HCT116 (cell line): ENCODE data around the gene SPRR5. TPM values are rescaled to one million over a fixed set of nuclear protein-coding genes. Genes with fewer than 3 reads are reported as not detected.

Experiments
- ATAC-seq: fragments of 200-7000 bp; cut with Tn5 transposase; 2 replicates; pipeline ENCODE4 v1.9.1; 2020; ENCODE audit warnings: mild to moderate bottlenecking, moderate library complexity
- BruUV-seq: library from RNA; stranded (reverse); fragments of 400-500 nt; replicated peaks from 2 replicates; lab custom pipeline; 2021; lab: Mats Ljungman, UMichigan
- CTCF ChIA-PET: fragments of 300-600 bp; sonication (Branson Sonifier 250); formaldehyde crosslinking; loops from one replicate; lab custom pipeline; 2021; ENCODE audit warnings: antibody characterized with exemption; lab: Charles Lee
- POLR2A ChIA-PET: fragments of 300-600, 350-600 bp; sonication (Branson Sonifier 250); formaldehyde crosslinking; loops from one replicate; lab custom pipeline; 2021; ENCODE audit warnings: antibody characterized with exemption; lab: Charles Lee
- RAD21 ChIA-PET, 2 experiments: fragments of 300-600 bp; sonication (Branson Sonifier 250); formaldehyde crosslinking; loops; one replicate each; lab custom pipeline; 2023; ENCODE audit warnings: low total read pairs in 2 of 2; ENCODE audit not compliant: uncharacterized antibody in 2 of 2, unreplicated experiment in 2 of 2, low non-redundant PET in 1 of 2; lab: Charles Lee
- DNase-seq: peaks from one replicate; pipeline ENCODE4 v3.0.0-alpha.2; 2010; ENCODE audit warnings: low read depth, low spot score
- H2AFZ ChIP-seq: fragments of 200-600 bp; shearing (Covaris generic), sonication (generic); 2 replicates; pipeline ENCODE4 v1.6.1; 2017; ENCODE audit warnings: low read depth, mixed run types, mixed read lengths, antibody characterized with exemption, low read length; ENCODE audit not compliant: poor library complexity, severe bottlenecking
- H3K27ac ChIP-seq: 2 replicates; pipeline ENCODE4 v1.5.1; 2012; ENCODE audit warnings: low read depth, low read length
- H3K27me3 ChIP-seq: fragments of 200-600 bp; sonication (generic); 2 replicates; pipeline ENCODE4 v1.6.1; 2016; ENCODE audit warnings: mixed run types, low read length, mixed read lengths; ENCODE audit not compliant: insufficient read depth
- H3K36me3 ChIP-seq, 2 experiments: fragments of 200-500 bp in 1 of 2; fragments of 200-600 bp in 1 of 2; sonication (Bioruptor generic) in 1 of 2; sonication (generic) in 1 of 2; 2 replicates each; pipeline versions ENCODE4 v1.5.1 to v1.6.1; 2014 to 2016; ENCODE audit warnings: low read length in 2 of 2, inconsistent platforms in 1 of 2, mixed read lengths in 1 of 2, mixed run types in 1 of 2; ENCODE audit not compliant: insufficient read depth in 2 of 2, control insufficient read depth in 1 of 2
- H3K4me1 ChIP-seq, 2 experiments: fragments of 200-600 bp in 1 of 2; sonication (generic) in 1 of 2; 2 replicates each; pipeline versions ENCODE4 v1.5.1 to v1.6.1; 2012 to 2017; ENCODE audit warnings: low read length in 2 of 2, inconsistent platforms in 1 of 2, mild to moderate bottlenecking in 1 of 2, mixed read lengths in 1 of 2, mixed run types in 1 of 2, moderate library complexity in 1 of 2; ENCODE audit not compliant: insufficient read depth in 2 of 2, control insufficient read depth in 1 of 2
- H3K4me2 ChIP-seq: fragments of 200-600 bp; sonication (generic); 2 replicates; pipeline ENCODE4 v1.6.1; 2017; ENCODE audit warnings: mixed run types, low read length, mixed read lengths
- H3K4me3 ChIP-seq, 2 experiments: fragments of 200-600 bp in 1 of 2; sonication (generic) in 1 of 2; replicated peaks in 1 of 2; 2 replicates each; pipeline ENCODE4 v1.5.1; 2011 to 2016; ENCODE audit warnings: low read length in 2 of 2, control low read depth in 1 of 2, low read depth in 1 of 2, mild to moderate bottlenecking in 1 of 2, mixed read lengths in 1 of 2, mixed run types in 1 of 2
- H3K79me2 ChIP-seq: fragments of 200-600 bp; sonication (generic); 2 replicates; pipeline ENCODE4 v1.6.1; 2017; ENCODE audit warnings: mild to moderate bottlenecking, mixed run types, low read length, moderate library complexity, mixed read lengths; ENCODE audit not compliant: insufficient read depth
- H3K9ac ChIP-seq: fragments of 200-600 bp; sonication (generic); 2 replicates; pipeline ENCODE4 v1.6.1; 2016; ENCODE audit warnings: low read length, mixed read lengths
- H3K9me2 ChIP-seq: fragments of 200-600 bp; sonication (generic), shearing (Covaris generic); 2 replicates; pipeline ENCODE4 v1.6.1; 2017; ENCODE audit warnings: mixed run types, mild to moderate bottlenecking, moderate library complexity; ENCODE audit not compliant: insufficient read depth
- H3K9me3 ChIP-seq, 2 experiments: fragments of 200-500 bp in 1 of 2; fragments of 200-600 bp in 1 of 2; sonication (Bioruptor generic) in 1 of 2; sonication (generic) in 1 of 2; 2 replicates each; pipeline ENCODE4 v1.6.1; 2014 to 2017; ENCODE audit warnings: low read length in 2 of 2, mixed read lengths in 2 of 2, inconsistent platforms in 1 of 2, low read depth in 1 of 2, mild to moderate bottlenecking in 1 of 2, mixed run types in 1 of 2, moderate library complexity in 1 of 2; ENCODE audit not compliant: control insufficient read depth in 1 of 2, insufficient read depth in 1 of 2
- H4K20me1 ChIP-seq: fragments of 200-600 bp; sonication (generic), shearing (Covaris generic); 2 replicates; pipeline ENCODE4 v1.6.1; 2017; ENCODE audit warnings: mixed run types, mild to moderate bottlenecking, moderate library complexity; ENCODE audit not compliant: insufficient read depth
- CBX3 ChIP-seq: IDR thresholded peaks from 2 replicates; pipeline ENCODE4 v1.6.1; 2012; ENCODE audit warnings: low read depth
- EGR1 ChIP-seq: IDR thresholded peaks from 2 replicates; pipeline ENCODE4 v1.6.1; 2012; ENCODE audit warnings: low read depth
- ELF1 ChIP-seq: IDR thresholded peaks from 2 replicates; pipeline ENCODE4 v1.6.1; 2012; ENCODE audit warnings: low read depth, borderline replicate concordance
- EZH2 ChIP-seq: fragments of 200-600 bp; sonication (generic); IDR thresholded peaks from 2 replicates; pipeline ENCODE4 v1.6.1; 2017; ENCODE audit warnings: antibody characterized with exemption, mixed run types
- EZH2phosphoT487 ChIP-seq: fragments of 200-600 bp; IDR thresholded peaks from 2 replicates; pipeline ENCODE4 v1.6.1; 2018; ENCODE audit warnings: antibody characterized with exemption, borderline replicate concordance
- FOSL1 ChIP-seq: IDR thresholded peaks from 2 replicates; pipeline ENCODE4 v1.6.1; 2012; ENCODE audit warnings: low read depth
- JUND ChIP-seq: IDR thresholded peaks from 2 replicates; pipeline ENCODE4 v1.6.1; 2012
- SP1 ChIP-seq: IDR thresholded peaks from 2 replicates; pipeline ENCODE4 v1.6.1; 2012; ENCODE audit warnings: low read depth
- SRF ChIP-seq: IDR thresholded peaks from 2 replicates; pipeline ENCODE4 v1.6.1; 2012; ENCODE audit warnings: low read depth
- TCF7L2 ChIP-seq: IDR thresholded peaks from 2 replicates; pipeline ENCODE4 v1.7.0; 2011; ENCODE audit warnings: borderline replicate concordance, inconsistent platforms; ENCODE audit not compliant: insufficient read depth, insufficient read length; ENCODE audit errors: extremely low read depth
- YY1 ChIP-seq: IDR thresholded peaks from 2 replicates; pipeline ENCODE4 v1.6.1; 2011; ENCODE audit warnings: low read length, low read depth, moderate library complexity, mild to moderate bottlenecking; ENCODE audit not compliant: insufficient replicate concordance; ENCODE audit errors: extremely low read depth
- ZFX ChIP-seq: fragments of 450-650 bp; IDR thresholded peaks from 2 replicates; pipeline ENCODE4 v1.6.1; 2017
- intact Hi-C: fragments of 100-400 bp; cut with micrococcal nuclease; formaldehyde crosslinking; loops from 2 replicates; pipeline ENCODE4 v1.10.0; 2022
- total RNA-seq: library from RNA; stranded (reverse); gene quantifications from one replicate; pipeline ENCODE4 v1.2.1, GENCODE V29; 2021; ENCODE audit not compliant: unreplicated experiment
- TF ChIP-seq, protein P1 (sequence below): IDR thresholded peaks from 2 replicates; pipeline ENCODE4 v1.6.1; 2012; ENCODE audit warnings: low read depth
- TF ChIP-seq, protein P2 (sequence below), 3 experiments: fragments of 200-600 bp in 1 of 3; sonication (generic) in 1 of 3; IDR thresholded peaks in 2 of 3; conservative IDR thresholded peaks in 1 of 3; 2 replicates each; pipeline ENCODE4 v1.5.1; 2012 to 2017; ENCODE audit warnings: low read depth in 2 of 3, low read length in 2 of 3, antibody characterized with exemption in 1 of 3, borderline replicate concordance in 1 of 3, control low read depth in 1 of 3, mild to moderate bottlenecking in 1 of 3, mixed read lengths in 1 of 3, mixed run types in 1 of 3, moderate library complexity in 1 of 3; ENCODE audit not compliant: insufficient read depth in 1 of 3

SPRR5 gene
- total RNA-seq, 1 experiment from 2014 or later, result not detected

- ATAC-seq (no peak), DNase-seq (no peak)
- Histone ChIP-seq H3K79me2 (no peaks in the 10 kb centered on the region), H3K4me1 (no peaks in the 10 kb centered on the region), H3K9ac (no peak within 1 kb of the TSS), H3K9me2 (no peaks in the 10 kb centered on the region), H3K4me2 (no peak within 1 kb of the TSS), H3K36me3 (no peaks in the 10 kb centered on the region), H4K20me1 (no peaks in the 10 kb centered on the region), H3K27me3 (peaks cover 33% of the 10 kb centered on the region), H3K27ac (no peak within 1 kb of the TSS), H3K9me3 (no peaks in the 10 kb centered on the region), H3K4me3 (no peak within 1 kb of the TSS), H2AFZ (no peak within 1 kb of the TSS)
- ChIA-PET POLR2A (no interaction called here), RAD21 (no interaction called here), CTCF (no interaction called here)
- TF ChIP-seq EGR1, result no peak
- TF ChIP-seq SP1, result no peak
- TF ChIP-seq, protein P1, sequence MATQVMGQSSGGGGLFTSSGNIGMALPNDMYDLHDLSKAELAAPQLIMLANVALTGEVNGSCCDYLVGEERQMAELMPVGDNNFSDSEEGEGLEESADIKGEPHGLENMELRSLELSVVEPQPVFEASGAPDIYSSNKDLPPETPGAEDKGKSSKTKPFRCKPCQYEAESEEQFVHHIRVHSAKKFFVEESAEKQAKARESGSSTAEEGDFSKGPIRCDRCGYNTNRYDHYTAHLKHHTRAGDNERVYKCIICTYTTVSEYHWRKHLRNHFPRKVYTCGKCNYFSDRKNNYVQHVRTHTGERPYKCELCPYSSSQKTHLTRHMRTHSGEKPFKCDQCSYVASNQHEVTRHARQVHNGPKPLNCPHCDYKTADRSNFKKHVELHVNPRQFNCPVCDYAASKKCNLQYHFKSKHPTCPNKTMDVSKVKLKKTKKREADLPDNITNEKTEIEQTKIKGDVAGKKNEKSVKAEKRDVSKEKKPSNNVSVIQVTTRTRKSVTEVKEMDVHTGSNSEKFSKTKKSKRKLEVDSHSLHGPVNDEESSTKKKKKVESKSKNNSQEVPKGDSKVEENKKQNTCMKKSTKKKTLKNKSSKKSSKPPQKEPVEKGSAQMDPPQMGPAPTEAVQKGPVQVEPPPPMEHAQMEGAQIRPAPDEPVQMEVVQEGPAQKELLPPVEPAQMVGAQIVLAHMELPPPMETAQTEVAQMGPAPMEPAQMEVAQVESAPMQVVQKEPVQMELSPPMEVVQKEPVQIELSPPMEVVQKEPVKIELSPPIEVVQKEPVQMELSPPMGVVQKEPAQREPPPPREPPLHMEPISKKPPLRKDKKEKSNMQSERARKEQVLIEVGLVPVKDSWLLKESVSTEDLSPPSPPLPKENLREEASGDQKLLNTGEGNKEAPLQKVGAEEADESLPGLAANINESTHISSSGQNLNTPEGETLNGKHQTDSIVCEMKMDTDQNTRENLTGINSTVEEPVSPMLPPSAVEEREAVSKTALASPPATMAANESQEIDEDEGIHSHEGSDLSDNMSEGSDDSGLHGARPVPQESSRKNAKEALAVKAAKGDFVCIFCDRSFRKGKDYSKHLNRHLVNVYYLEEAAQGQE, result no peak
- TF ChIP-seq, protein P2, sequence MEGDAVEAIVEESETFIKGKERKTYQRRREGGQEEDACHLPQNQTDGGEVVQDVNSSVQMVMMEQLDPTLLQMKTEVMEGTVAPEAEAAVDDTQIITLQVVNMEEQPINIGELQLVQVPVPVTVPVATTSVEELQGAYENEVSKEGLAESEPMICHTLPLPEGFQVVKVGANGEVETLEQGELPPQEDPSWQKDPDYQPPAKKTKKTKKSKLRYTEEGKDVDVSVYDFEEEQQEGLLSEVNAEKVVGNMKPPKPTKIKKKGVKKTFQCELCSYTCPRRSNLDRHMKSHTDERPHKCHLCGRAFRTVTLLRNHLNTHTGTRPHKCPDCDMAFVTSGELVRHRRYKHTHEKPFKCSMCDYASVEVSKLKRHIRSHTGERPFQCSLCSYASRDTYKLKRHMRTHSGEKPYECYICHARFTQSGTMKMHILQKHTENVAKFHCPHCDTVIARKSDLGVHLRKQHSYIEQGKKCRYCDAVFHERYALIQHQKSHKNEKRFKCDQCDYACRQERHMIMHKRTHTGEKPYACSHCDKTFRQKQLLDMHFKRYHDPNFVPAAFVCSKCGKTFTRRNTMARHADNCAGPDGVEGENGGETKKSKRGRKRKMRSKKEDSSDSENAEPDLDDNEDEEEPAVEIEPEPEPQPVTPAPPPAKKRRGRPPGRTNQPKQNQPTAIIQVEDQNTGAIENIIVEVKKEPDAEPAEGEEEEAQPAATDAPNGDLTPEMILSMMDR (IDR thresholded peaks at IDR 0.05 in 2 of 3, conservative IDR thresholded peaks at IDR 0.05 in 1 of 3; ENCODE audit: borderline replicate concordance in 1 of 3, insufficient read depth in 1 of 3, low read depth in 2 of 3, low read length in 2 of 3), result no peak
- TF ChIP-seq SRF, result no peak
- no peak for TF ChIP-seq EZH2
- no peak for TF ChIP-seq EZH2phosphoT487
- TF ChIP-seq ZFX, result no peak
- TF ChIP-seq ELF1, result no peak
- TF ChIP-seq YY1, result no peak
- no peak for TF ChIP-seq FOSL1
- TF ChIP-seq TCF7L2, result no peak
- no peak for TF ChIP-seq JUND
- TF ChIP-seq CBX3, result no peak
- BruUV-seq, result no TSS peak
- intact Hi-C loops, result no loop called here
Measured at GRCh38 chr1:152970495-152970894, 23.5 kb downstream of the SPRR5 start, which contains the start of gene SPRR4. Gene SPRR4 (plus strand): TSS chr1:152970648. CDS start chr1:152971891, 1,243 bp downstream.
